ENCODE measurements around the gene PLEKHA7.
"Not testable (repeated sequence)": the region's sequence is repeated elsewhere in the genome, so short reads cannot be mapped to it uniquely, and the experiment has no call there.

PLEKHA7 gene

GRCh38 chr11:16921019-16921418 is 93.2 kb downstream of the PLEKHA7 start:
- Mint-ChIP-seq H3K27me3 (peaks cover 12% of the 10 kb centered on the region), H3K4me3 (no peak overlapping the region), H3K27ac (no peak overlapping the region), H3K36me3 (no peaks in the 10 kb centered on the region), H3K4me1 (peaks cover under 1% of the 10 kb centered on the region), H3K9me3 (no peaks in the 10 kb centered on the region)

- Mint-ChIP-seq H3K4me3 (no peak overlapping the region), H3K4me1 (no peaks in the 10 kb centered on the region), H3K27me3 (peaks cover 9% of the 10 kb centered on the region), H3K9me3 (no peaks in the 10 kb centered on the region), H3K36me3 (no peaks in the 10 kb centered on the region), H3K27ac (no peak overlapping the region)
Observed at GRCh38 chr11:16920559-16920958, 93.7 kb downstream of the PLEKHA7 start.

GRCh38 chr11:16918543-16919182 is 95.6 kb downstream of the PLEKHA7 start:
- H3K4me1 Mint-ChIP-seq, H3K4me3 Mint-ChIP-seq, H3K27ac Mint-ChIP-seq, H3K9me3 Mint-ChIP-seq, H3K36me3 Mint-ChIP-seq, H3K27me3 Mint-ChIP-seq: not testable (repeated sequence)

- Mint-ChIP-seq H3K27ac (no peak overlapping the region), H3K4me3 (no peak overlapping the region), H3K36me3 (no peaks in the 10 kb centered on the region), H3K4me1 (no peaks in the 10 kb centered on the region), H3K27me3 (peaks cover 1% of the 10 kb centered on the region), H3K9me3 (no peaks in the 10 kb centered on the region)
Observed at GRCh38 chr11:16917941-16918340, 96.3 kb downstream of the PLEKHA7 start.

- no peaks in the 10 kb centered on the region for H3K9me3 Mint-ChIP-seq
- H3K4me1 Mint-ChIP-seq, result peaks cover 4% of the 10 kb centered on the region
- H3K27ac Mint-ChIP-seq, result no peak overlapping the region
- H3K36me3 Mint-ChIP-seq, result no peaks in the 10 kb centered on the region
- H3K4me3 Mint-ChIP-seq, result no peak overlapping the region
- no peaks in the 10 kb centered on the region for H3K27me3 Mint-ChIP-seq
Observed at GRCh38 chr11:16912692-16913111, 101.5 kb downstream of the PLEKHA7 start.

GRCh38 chr11:16911658-16912057 is 102.6 kb downstream of the PLEKHA7 start:
- H3K9me3 Mint-ChIP-seq, result no peaks in the 10 kb centered on the region
- H3K36me3 Mint-ChIP-seq, result no peaks in the 10 kb centered on the region
- peaks cover 4% of the 10 kb centered on the region for H3K4me1 Mint-ChIP-seq
- H3K27ac Mint-ChIP-seq, result no peak overlapping the region
- no peak overlapping the region for H3K4me3 Mint-ChIP-seq
- no peaks in the 10 kb centered on the region for H3K27me3 Mint-ChIP-seq

GRCh38 chr11:16911186-16911585 is 103.0 kb downstream of the PLEKHA7 start:
- no peak overlapping the region for H3K4me3 Mint-ChIP-seq
- H3K9me3 Mint-ChIP-seq, result no peaks in the 10 kb centered on the region
- H3K4me1 Mint-ChIP-seq, result peaks cover 4% of the 10 kb centered on the region
- H3K27me3 Mint-ChIP-seq, result no peaks in the 10 kb centered on the region
- no peak overlapping the region for H3K27ac Mint-ChIP-seq
- H3K36me3 Mint-ChIP-seq, result no peaks in the 10 kb centered on the region

GRCh38 chr11:16909359-16910035 is 104.7 kb downstream of the PLEKHA7 start:
- Mint-ChIP-seq H3K9me3 (no peaks in the 10 kb centered on the region), H3K27me3 (no peaks in the 10 kb centered on the region), H3K27ac (no peak overlapping the region), H3K36me3 (no peaks in the 10 kb centered on the region), H3K4me1 (peaks cover 8% of the 10 kb centered on the region), H3K4me3 (no peak overlapping the region)

- H3K27me3 Mint-ChIP-seq, result no peaks in the 10 kb centered on the region
- H3K4me1 Mint-ChIP-seq, result peaks cover 40% of the 10 kb centered on the region
- no peak overlapping the region for H3K27ac Mint-ChIP-seq
- no peak overlapping the region for H3K4me3 Mint-ChIP-seq
- no peaks in the 10 kb centered on the region for H3K36me3 Mint-ChIP-seq
- H3K9me3 Mint-ChIP-seq, result peaks cover 4% of the 10 kb centered on the region
Observed at GRCh38 chr11:16905375-16905774, 108.8 kb downstream of the PLEKHA7 start.

GRCh38 chr11:16904761-16905160 is 109.5 kb downstream of the PLEKHA7 start:
- H3K27me3 Mint-ChIP-seq, H3K36me3 Mint-ChIP-seq, H3K27ac Mint-ChIP-seq, H3K4me3 Mint-ChIP-seq, H3K9me3 Mint-ChIP-seq: not testable (repeated sequence)
- peaks cover 40% of the 10 kb centered on the region for H3K4me1 Mint-ChIP-seq

- H3K9me3 Mint-ChIP-seq, result peaks cover 4% of the 10 kb centered on the region
- no peaks in the 10 kb centered on the region for H3K36me3 Mint-ChIP-seq
- peak overlapping the region; percentile 54 for H3K4me3 Mint-ChIP-seq
- H3K27ac Mint-ChIP-seq, result peak overlapping the region; percentile 93
- H3K27me3 Mint-ChIP-seq, result no peaks in the 10 kb centered on the region
- peaks cover 40% of the 10 kb centered on the region for H3K4me1 Mint-ChIP-seq
Observed at GRCh38 chr11:16902781-16903378, 111.3 kb downstream of the PLEKHA7 start.

GRCh38 chr11:16902182-16902581 is 112.0 kb downstream of the PLEKHA7 start:
- Mint-ChIP-seq H3K4me3 (peak overlapping the region; percentile 54), H3K9me3 (peaks cover 4% of the 10 kb centered on the region), H3K36me3 (no peaks in the 10 kb centered on the region), H3K27me3 (no peaks in the 10 kb centered on the region), H3K4me1 (peaks cover 44% of the 10 kb centered on the region), H3K27ac (peak overlapping the region; percentile 93)

GRCh38 chr11:16900491-16900890 is 113.7 kb downstream of the PLEKHA7 start:
- Mint-ChIP-seq H3K9me3 (peaks cover 4% of the 10 kb centered on the region), H3K4me3 (no peak overlapping the region), H3K27ac (peak overlapping the region; percentile 48), H3K27me3 (no peaks in the 10 kb centered on the region), H3K36me3 (no peaks in the 10 kb centered on the region), H3K4me1 (peaks cover 40% of the 10 kb centered on the region)

GRCh38 chr11:16899708-16900303 is 114.4 kb downstream of the PLEKHA7 start:
- no peaks in the 10 kb centered on the region for H3K27me3 Mint-ChIP-seq
- peaks cover 40% of the 10 kb centered on the region for H3K4me1 Mint-ChIP-seq
- no peak overlapping the region for H3K4me3 Mint-ChIP-seq
- peaks cover 4% of the 10 kb centered on the region for H3K9me3 Mint-ChIP-seq
- H3K36me3 Mint-ChIP-seq, result no peaks in the 10 kb centered on the region
- H3K27ac Mint-ChIP-seq, result no peak overlapping the region

GRCh38 chr11:16898274-16898985 is 115.8 kb downstream of the PLEKHA7 start:
- Mint-ChIP-seq H3K4me3 (no peak overlapping the region), H3K4me1 (peaks cover 33% of the 10 kb centered on the region), H3K27ac (no peak overlapping the region), H3K36me3 (no peaks in the 10 kb centered on the region), H3K27me3 (no peaks in the 10 kb centered on the region), H3K9me3 (peaks cover 4% of the 10 kb centered on the region)
